Measurements from ENCODE around the gene TLCD3A. TPM values are rescaled to one million over a fixed set of nuclear protein-coding genes. Genes with fewer than 3 reads are reported as not detected.

The TLCD3A gene
- total RNA-seq, 1 donor from 2014 or later = 38.4 TPM

GRCh38 chr17:740240-741017 lies 8.0 kb downstream of the TLCD3A start:
- no peak for DNase-seq (ENCODE audit: low read depth)
- Histone ChIP-seq H3K27me3 (ENCODE audit: control insufficient read depth, insufficient read depth, low read length) (no peaks in the 10 kb centered on the region), H3K36me3 (ENCODE audit: control insufficient read depth, insufficient read depth, low read length) (peaks cover 4% of the 10 kb centered on the region), H3K4me3 (ENCODE audit: low read depth, low read length) (no peak overlapping the region)
- no peak for TF ChIP-seq CTCF (IDR thresholded peaks at IDR 0.05; ENCODE audit: insufficient read depth, low read length, poor library complexity, severe bottlenecking)

DNA sequence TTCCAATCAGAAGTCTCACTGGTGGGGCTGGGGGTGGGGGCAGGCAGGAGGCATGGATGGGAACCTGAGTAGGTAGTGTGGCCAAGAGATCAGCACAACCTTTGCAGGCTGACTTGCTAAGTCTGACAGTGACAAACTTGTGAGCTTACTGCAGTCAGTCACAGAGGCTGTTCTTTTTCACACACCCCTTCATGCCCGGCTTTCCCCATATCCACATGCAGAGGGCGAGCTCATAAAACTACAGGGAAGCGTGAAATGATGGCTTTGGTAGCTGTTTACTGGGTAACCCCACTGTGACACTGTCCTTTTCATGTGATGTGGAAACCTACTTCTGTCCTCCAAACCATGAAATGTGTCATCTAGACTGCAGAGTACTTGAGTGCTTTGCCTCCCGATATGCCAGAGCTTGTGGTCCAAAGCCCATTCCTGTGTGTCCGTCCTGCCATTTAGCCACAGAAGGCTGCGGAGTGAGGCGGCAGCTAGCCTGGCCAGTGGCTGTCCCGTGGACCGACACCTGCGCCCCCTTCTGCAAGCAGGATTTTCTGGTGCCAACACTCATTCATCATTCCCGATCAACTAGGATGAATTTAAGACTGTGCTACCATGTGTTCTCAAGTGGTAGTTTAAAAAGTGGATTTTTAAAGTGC lies 9.9 kb downstream of the TLCD3A start:
- no peak overlapping the region for H3K4me3 ChIP-seq (ENCODE audit: low read depth, low read length)
- H3K27me3 ChIP-seq (ENCODE audit: control insufficient read depth, insufficient read depth, low read length) = no peaks in the 10 kb centered on the region
- peaks cover 8% of the 10 kb centered on the region for H3K36me3 ChIP-seq (ENCODE audit: control insufficient read depth, insufficient read depth, low read length)
- DNase-seq (ENCODE audit: low read depth) = no peak
- TF ChIP-seq CTCF (IDR thresholded peaks at IDR 0.05; ENCODE audit: insufficient read depth, low read length, poor library complexity, severe bottlenecking) = no peak

GRCh38 chr17:743139-743538 lies 10.7 kb downstream of the TLCD3A start:
- DNase-seq (ENCODE audit: low read depth) = no peak
- no peak for TF ChIP-seq CTCF (IDR thresholded peaks at IDR 0.05; ENCODE audit: insufficient read depth, low read length, poor library complexity, severe bottlenecking)
- peaks cover 6% of the 10 kb centered on the region for H3K36me3 ChIP-seq (ENCODE audit: control insufficient read depth, insufficient read depth, low read length)

GRCh38 chr17:744937-745336 lies 12.5 kb downstream of the TLCD3A start:
- TF ChIP-seq CTCF (IDR thresholded peaks at IDR 0.05; ENCODE audit: insufficient read depth, low read length, poor library complexity, severe bottlenecking) = no peak
- Histone ChIP-seq H3K27me3 (ENCODE audit: control insufficient read depth, insufficient read depth, low read length) (no peaks in the 10 kb centered on the region), H3K36me3 (ENCODE audit: control insufficient read depth, insufficient read depth, low read length) (peaks cover 6% of the 10 kb centered on the region), H3K4me3 (ENCODE audit: low read depth, low read length) (no peak overlapping the region)
- DNase-seq (ENCODE audit: low read depth) = no peak

More at GRCh38 chr17:743139-743538, 10.7 kb downstream of the TLCD3A start:
- Histone ChIP-seq H3K4me3 (ENCODE audit: low read depth, low read length) (no peak overlapping the region), H3K27me3 (ENCODE audit: control insufficient read depth, insufficient read depth, low read length) (no peaks in the 10 kb centered on the region)

DNA sequence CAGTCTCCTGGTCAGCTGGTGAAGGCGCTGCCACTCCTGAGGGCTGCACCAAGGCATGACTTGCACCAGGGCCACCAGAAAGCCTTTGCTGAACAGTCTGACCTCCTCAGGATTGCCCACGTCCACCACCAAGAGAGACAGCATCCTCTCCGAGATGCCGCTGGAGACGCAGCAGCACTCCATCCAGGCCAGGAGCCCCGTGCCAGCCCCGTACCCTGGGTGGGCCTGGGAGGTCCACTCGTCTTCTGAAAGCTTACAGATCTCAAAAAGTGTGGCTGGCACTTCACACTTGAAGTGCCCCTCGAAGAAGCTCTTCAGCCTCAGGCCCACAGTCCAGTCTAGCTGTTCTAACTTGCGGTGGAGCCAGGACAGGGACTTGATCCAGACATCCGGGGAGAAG lies 13.0 kb downstream of the TLCD3A start:
- no peak for DNase-seq (ENCODE audit: low read depth)
- no peak overlapping the region for H3K4me3 ChIP-seq (ENCODE audit: low read depth, low read length)
- H3K27me3 ChIP-seq (ENCODE audit: control insufficient read depth, insufficient read depth, low read length) = no peaks in the 10 kb centered on the region
- TF ChIP-seq CTCF (IDR thresholded peaks at IDR 0.05; ENCODE audit: insufficient read depth, low read length, poor library complexity, severe bottlenecking) = no peak
- peaks cover 6% of the 10 kb centered on the region for H3K36me3 ChIP-seq (ENCODE audit: control insufficient read depth, insufficient read depth, low read length)
